Measurements from ENCODE around the gene TENT5C.

- TF ChIP-seq, protein P1, sequence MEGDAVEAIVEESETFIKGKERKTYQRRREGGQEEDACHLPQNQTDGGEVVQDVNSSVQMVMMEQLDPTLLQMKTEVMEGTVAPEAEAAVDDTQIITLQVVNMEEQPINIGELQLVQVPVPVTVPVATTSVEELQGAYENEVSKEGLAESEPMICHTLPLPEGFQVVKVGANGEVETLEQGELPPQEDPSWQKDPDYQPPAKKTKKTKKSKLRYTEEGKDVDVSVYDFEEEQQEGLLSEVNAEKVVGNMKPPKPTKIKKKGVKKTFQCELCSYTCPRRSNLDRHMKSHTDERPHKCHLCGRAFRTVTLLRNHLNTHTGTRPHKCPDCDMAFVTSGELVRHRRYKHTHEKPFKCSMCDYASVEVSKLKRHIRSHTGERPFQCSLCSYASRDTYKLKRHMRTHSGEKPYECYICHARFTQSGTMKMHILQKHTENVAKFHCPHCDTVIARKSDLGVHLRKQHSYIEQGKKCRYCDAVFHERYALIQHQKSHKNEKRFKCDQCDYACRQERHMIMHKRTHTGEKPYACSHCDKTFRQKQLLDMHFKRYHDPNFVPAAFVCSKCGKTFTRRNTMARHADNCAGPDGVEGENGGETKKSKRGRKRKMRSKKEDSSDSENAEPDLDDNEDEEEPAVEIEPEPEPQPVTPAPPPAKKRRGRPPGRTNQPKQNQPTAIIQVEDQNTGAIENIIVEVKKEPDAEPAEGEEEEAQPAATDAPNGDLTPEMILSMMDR (IDR thresholded peaks at IDR 0.05), result no peak
- TF ChIP-seq POLR2AphosphoS5 (IDR thresholded peaks at IDR 0.05; ENCODE audit: low read depth, low read length) (no peak), RAD21 (IDR thresholded peaks at IDR 0.05; ENCODE audit: low read length) (no peak), SIN3A (IDR thresholded peaks at IDR 0.05; ENCODE audit: borderline replicate concordance, low read depth, low read length) (no peak), TAF1 (IDR thresholded peaks at IDR 0.05; ENCODE audit: borderline replicate concordance, low read depth, low read length) (no peak), TEAD4 (IDR thresholded peaks at IDR 0.05; ENCODE audit: borderline replicate concordance, insufficient read depth) (no peak), REST (IDR thresholded peaks at IDR 0.05; ENCODE audit: low read depth, low read length) (no peak), GATA2 (CRISPR knock-in tag; IDR thresholded peaks at IDR 0.05) (no peak), GABPA (IDR thresholded peaks at IDR 0.05; ENCODE audit: low read depth) (no peak), NFIC (IDR thresholded peaks at IDR 0.05; ENCODE audit: borderline replicate concordance) (no peak)
Observed at GRCh38 chr1:117580882-117581281, 25.0 kb upstream of the TENT5C start.
